ENCODE results near the gene NPTN.
"Not testable (repeated sequence)": the region's sequence is repeated elsewhere in the genome, so short reads cannot be mapped to it uniquely, and the experiment has no call there.

The NPTN gene

DNA sequence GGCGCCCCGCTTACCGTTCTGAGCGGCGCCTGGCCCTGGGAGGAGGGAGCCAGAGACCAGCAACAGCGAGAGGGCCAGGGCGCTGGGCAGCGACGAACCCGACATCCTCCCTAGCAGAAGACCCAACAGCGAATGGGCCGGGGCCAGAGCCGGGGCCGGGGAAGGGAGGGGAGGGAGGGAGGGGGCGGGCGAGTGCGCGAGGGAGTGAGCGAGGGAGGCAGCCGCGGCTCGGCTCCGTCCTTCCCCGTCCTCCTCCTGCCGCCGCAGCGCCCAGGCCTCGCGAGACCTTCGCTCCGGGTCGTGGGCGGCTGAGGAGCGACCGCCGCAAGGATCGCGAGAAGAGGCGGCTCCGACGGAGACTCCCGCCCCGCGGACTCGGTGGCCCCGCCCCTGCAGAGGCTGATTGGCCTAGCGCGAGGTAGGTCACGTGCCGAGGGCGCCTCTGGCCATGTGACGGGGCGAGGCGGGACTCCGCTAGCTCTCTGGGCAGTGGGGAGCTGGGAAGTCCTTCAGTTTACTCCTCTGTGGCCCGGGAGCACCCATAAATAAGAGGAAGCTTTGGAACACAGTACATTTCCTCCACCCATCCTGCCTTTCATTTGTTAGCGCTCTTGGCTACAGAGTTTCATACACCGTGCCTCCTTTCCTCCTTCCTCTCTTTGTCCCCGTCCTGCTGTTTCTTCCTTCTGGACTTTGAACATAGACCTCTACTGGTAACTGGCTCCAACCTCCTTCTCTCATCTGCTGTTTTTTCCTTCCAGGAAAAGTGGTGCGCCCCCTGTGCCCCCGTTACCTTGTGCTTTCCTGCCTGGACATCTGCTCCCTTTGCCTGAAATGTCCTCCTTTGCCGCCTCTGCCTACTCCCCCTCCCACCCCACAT lies at the start of gene NPTN:
TSS of gene NPTN (minus strand) at position 279 of the 880 bp plus-strand sequence. CDS start at position 105, 174 bp downstream.
- DNase-seq (ENCODE audit: low read depth in 2 of 2): peak; percentile 95 to 99

GRCh38 chr15:73682600-73683090 lies 49.5 kb upstream of the NPTN start:
- DNase-seq (ENCODE audit: low read depth in 2 of 2): no peak

DNA sequence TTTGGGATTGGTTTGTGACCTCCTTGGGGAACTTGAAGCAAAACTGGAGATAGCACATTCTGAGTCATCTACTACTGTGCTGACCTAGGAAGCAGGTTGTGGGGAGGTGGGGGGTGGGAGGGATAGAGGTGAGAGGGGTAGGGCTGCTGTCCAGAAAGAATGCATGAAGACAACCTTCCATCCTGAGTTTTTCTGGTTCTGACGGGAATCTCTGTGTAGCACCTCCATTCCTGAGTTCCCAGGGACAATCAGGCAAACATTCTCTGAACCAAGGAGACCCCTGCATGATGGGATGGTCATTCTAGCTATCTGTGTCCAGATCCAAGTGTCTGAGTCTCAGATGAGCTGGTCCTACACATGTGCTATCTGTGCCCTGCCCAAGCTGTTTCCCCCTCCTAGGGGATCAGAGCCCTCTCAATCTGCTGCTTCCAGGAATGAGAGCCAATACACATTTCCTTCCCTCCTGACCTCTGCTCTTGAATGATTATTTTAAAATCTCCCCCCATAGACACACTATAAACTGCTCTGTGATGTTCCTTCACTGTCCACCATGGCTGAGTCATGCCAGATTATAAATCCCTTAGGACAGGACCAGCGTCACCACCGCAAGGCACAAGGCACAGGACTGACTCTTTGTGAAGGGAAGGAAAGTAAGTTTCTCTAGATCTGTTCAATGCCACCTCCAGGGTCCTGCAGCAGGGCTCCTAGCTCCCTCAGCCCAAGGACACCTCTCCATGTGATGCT lies 48.8 kb upstream of the NPTN start:
- no peak for DNase-seq (ENCODE audit: low read depth in 2 of 2)

GRCh38 chr15:73681063-73681462 lies 47.9 kb upstream of the NPTN start:
- no peak for DNase-seq (ENCODE audit: low read depth in 2 of 2)

GRCh38 chr15:73680549-73680948 lies 47.4 kb upstream of the NPTN start:
- no peak for DNase-seq (ENCODE audit: low read depth in 2 of 2)

DNA sequence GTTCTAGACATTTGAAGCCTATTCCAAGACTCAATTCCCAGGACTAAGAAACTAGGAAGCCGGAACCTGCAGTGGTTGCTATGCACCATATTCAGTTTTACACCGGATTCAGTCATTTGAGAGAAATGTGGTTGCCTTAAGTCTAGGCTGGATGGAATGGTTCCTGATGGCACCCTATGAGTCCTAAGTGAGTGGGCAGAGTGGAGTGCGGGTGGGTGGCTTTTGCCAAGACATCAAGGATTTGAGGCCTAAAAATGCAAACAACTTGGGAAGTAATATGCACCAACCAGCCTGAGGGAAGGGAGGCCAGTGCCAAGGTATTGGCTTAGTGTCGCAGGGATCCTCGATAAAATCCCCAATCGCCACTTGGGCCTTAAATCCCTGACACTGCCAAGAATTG lies 46.8 kb upstream of the NPTN start:
- DNase-seq (ENCODE audit: low read depth in 2 of 2): no peak

DNA sequence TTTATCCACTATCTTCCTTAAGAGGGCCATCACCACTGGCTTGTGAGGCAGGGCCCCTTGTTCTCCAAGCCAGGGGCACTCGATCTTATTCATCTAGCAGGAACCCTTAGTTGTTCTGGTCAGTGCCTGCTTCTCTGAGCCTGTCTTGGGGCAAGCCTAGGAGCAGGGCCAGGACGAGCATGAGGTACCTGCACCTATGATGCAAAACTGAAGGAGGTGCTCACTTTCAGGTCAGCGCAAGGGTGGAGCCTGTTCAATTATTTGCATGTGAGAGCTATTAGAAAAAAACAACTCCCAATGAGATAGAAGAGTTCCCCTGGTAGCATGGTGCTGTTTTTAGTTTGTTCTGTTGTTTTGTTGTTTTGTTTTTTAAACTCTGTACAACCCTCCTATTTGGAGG lies 46.0 kb upstream of the NPTN start:
- no peak for DNase-seq (ENCODE audit: low read depth in 2 of 2)

DNA sequence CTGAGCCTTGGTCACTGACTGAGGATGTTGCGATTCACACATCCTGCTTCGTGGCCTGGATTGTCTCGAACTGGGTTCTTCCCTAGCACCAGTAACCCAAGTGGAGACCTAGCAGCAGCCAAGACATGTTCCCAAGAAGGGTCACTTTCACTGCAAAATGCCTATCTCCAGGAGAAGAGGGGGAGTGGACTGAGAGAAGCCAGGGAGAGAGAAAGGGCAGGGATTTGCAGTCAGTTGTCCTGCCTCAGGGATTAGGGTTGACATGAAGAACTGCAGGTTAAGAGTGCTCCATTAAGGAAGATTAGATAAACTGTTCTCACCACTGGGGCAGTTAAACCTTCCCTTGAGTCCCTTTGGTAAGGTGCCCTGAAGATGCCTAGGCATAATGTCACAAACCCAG lies 45.3 kb upstream of the NPTN start:
- no peak for DNase-seq (ENCODE audit: low read depth in 2 of 2)

- no peak for DNase-seq (ENCODE audit: low read depth in 2 of 2)
These were observed 44.5 kb upstream of the NPTN start for GRCh38 chr15:73677733-73678132.

GRCh38 chr15:73677146-73677607 lies 44.0 kb upstream of the NPTN start:
- no peak for DNase-seq (ENCODE audit: low read depth in 2 of 2)

DNA sequence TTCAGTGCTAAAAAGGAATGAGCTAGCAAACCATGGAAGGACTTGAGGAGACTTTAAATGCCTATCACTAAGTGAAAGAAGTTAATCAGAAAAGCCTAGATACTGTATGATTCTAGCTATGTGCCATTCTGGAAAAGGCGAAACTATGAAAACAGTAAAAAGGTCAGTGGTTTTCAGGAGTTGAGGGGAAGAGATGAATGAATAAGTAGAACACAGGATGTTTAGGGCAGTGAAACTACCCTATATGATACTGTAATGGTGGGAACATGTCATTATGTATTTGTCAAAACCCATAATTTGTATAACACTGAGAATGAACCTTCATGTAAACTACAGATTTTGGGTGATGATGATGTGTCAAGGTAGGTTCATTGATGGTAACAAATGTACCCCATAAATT lies 41.4 kb upstream of the NPTN start:
- no peak for DNase-seq (ENCODE audit: low read depth in 2 of 2)

GRCh38 chr15:73660455-73660854 lies 27.3 kb upstream of the NPTN start:
- DNase-seq (ENCODE audit: low read depth in 2 of 2): no peak

- no peak for DNase-seq (ENCODE audit: low read depth in 2 of 2)
These were observed 25.5 kb upstream of the NPTN start for GRCh38 chr15:73658645-73659044.

DNA sequence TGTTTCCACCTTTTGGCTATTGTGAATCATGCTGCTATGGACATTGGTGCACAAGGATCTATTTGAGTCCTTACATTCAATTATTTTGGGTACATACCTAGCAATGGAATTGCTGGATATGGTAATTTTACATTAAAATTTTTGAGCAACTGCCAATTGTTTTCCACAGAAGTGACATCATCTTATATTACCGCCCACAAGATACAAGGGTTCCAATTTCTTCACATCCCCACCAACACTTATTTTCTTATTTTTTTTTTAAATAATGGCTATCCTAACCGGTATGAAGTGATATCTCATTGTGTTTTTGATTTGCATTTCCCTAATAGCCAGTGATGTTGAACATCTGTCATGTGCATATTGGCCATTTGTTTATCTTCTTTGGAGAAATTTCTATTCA lies 22.5 kb upstream of the NPTN start:
- no peak for DNase-seq (ENCODE audit: low read depth in 2 of 2)

DNA sequence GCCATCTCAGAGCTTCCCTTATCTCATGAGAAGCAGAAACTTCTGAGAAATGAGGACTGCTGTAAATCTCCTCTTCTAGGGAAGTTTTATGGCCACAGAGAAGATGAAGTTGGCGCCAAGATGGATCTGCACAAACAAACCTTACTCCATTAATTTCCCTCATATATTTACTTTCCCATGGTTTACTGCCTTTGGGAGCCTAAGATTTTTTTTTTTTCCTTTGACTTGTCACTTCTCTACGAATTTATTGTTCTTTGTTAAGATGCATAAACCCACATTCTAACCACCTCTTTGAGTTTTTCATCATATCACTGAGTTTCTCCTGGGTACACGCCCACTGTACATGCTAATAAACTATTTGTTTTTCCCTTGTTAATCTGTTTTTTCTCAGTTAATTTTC lies 21.5 kb upstream of the NPTN start:
- DNase-seq (ENCODE audit: low read depth in 2 of 2): no peak

- no peak for DNase-seq (ENCODE audit: low read depth in 2 of 2)
These were observed 17.4 kb upstream of the NPTN start for GRCh38 chr15:73650416-73651126.

DNA sequence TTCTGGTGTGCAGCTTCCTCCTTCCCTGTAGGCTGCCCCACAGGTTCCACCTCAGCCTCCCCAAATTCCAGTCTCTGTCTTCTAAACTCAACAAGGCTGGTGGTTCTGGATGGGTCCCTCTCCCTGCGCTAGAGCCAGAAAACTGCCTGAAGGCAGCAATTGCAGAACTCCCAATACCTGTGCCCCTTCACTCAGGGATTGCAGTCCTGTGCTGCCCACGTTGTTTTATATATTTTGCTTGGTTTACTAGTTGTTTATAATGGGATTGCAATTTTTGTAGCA lies 14.8 kb upstream of the NPTN start:
- DNase-seq (ENCODE audit: low read depth in 2 of 2): no peak

GRCh38 chr15:73647259-73648013 lies 14.2 kb upstream of the NPTN start:
- no peak for DNase-seq (ENCODE audit: low read depth in 2 of 2)

- DNase-seq (ENCODE audit: low read depth in 2 of 2): not testable (repeated sequence)
These were observed 6.3 kb upstream of the NPTN start for GRCh38 chr15:73639464-73639863.

GRCh38 chr15:73637527-73637926 lies 4.3 kb upstream of the NPTN start:
- DNase-seq (ENCODE audit: low read depth in 2 of 2): no peak

GRCh38 chr15:73633991-73634495 lies 854 bp upstream of the NPTN start:
- no peak for DNase-seq (ENCODE audit: low read depth in 2 of 2)
